ENCODE results near the gene GSK3A.

GSK3A gene

DNA sequence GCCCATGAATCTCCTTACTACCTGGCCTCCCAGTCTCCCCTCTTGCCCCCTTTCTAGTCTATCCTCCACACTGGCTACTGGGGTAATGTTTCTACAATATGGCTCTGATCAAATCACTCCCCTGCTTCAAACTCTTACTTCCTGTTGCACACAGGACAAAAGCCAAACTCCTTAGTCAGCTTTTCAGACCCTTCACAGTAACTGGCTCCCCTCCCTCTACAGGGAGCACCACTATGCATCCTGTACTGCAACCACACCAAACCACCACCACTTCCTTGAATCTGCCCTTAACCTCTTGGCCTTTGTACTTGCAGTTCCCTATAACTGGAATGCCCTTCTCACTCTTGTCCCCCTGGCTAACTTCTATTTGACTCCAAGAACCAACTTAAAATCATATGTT is 57.1 kb downstream of the GSK3A start:
- Histone ChIP-seq H4K20me1 (ENCODE audit: insufficient read depth, low read length) (no peaks in the 10 kb centered on the region), H3K9ac (ENCODE audit: low read length) (no peak overlapping the region), H3K4me1 (ENCODE audit: low read length) (peaks cover 17% of the 10 kb centered on the region), H3K36me3 (replicated peaks; ENCODE audit: low read depth, low read length) (no peaks in the 10 kb centered on the region), H3K4me3 (ENCODE audit: low read length) (no peak overlapping the region), H3K27ac (ENCODE audit: low read length) (no peak overlapping the region), H3K9me3 (ENCODE audit: insufficient read depth, low read length) (no peaks in the 10 kb centered on the region), H3K27me3 (ENCODE audit: low read depth, low read length) (peaks cover 10% of the 10 kb centered on the region), H2AFZ (ENCODE audit: low read depth, low read length) (no peak overlapping the region; the same call in 1 of the 2 replicates), H3K79me2 (ENCODE audit: low read length) (no peaks in the 10 kb centered on the region), H3K4me2 (ENCODE audit: low read length) (no peak overlapping the region)
- TF ChIP-seq, protein P1, sequence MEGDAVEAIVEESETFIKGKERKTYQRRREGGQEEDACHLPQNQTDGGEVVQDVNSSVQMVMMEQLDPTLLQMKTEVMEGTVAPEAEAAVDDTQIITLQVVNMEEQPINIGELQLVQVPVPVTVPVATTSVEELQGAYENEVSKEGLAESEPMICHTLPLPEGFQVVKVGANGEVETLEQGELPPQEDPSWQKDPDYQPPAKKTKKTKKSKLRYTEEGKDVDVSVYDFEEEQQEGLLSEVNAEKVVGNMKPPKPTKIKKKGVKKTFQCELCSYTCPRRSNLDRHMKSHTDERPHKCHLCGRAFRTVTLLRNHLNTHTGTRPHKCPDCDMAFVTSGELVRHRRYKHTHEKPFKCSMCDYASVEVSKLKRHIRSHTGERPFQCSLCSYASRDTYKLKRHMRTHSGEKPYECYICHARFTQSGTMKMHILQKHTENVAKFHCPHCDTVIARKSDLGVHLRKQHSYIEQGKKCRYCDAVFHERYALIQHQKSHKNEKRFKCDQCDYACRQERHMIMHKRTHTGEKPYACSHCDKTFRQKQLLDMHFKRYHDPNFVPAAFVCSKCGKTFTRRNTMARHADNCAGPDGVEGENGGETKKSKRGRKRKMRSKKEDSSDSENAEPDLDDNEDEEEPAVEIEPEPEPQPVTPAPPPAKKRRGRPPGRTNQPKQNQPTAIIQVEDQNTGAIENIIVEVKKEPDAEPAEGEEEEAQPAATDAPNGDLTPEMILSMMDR (IDR thresholded peaks at IDR 0.05; ENCODE audit: low read depth, low read length), result no peak
- TF ChIP-seq EZH2phosphoT487 (IDR thresholded peaks at IDR 0.05; ENCODE audit: low read depth), result no peak

DNA sequence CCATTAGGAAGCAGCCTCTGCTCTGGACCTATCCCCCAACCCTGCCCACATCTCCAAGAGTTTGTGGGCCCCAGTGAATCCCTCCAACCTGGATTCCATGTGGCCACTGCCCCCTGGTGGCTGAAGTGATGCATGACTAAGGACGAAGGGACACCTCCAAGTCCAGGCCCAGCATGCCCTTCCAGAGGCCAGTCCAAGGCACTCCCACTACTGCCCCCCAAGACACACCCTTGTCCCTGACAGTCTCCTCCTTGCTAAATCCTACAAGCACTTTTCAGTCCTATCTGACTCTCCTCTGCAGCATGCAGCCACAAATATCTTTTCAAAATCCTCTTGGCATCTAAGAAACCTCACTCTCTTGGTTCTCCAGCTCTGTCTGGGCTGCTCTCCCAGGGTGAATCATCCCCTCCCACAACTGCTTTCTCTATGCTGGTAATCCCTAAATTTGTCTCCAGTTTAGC is 58.0 kb downstream of the GSK3A start:
- Histone ChIP-seq H4K20me1 (ENCODE audit: insufficient read depth, low read length) (no peaks in the 10 kb centered on the region), H3K9me3 (ENCODE audit: insufficient read depth, low read length) (no peaks in the 10 kb centered on the region), H2AFZ (ENCODE audit: low read depth, low read length) (no peak overlapping the region; the same call in 1 of the 2 replicates), H3K27me3 (ENCODE audit: low read depth, low read length) (peaks cover 18% of the 10 kb centered on the region), H3K27ac (ENCODE audit: low read length) (no peak overlapping the region), H3K36me3 (replicated peaks; ENCODE audit: low read depth, low read length) (no peaks in the 10 kb centered on the region), H3K4me2 (ENCODE audit: low read length) (no peak overlapping the region), H3K4me1 (ENCODE audit: low read length) (peaks cover 17% of the 10 kb centered on the region), H3K79me2 (ENCODE audit: low read length) (no peaks in the 10 kb centered on the region), H3K4me3 (ENCODE audit: low read length) (no peak overlapping the region), H3K9ac (ENCODE audit: low read length) (no peak overlapping the region)
- TF ChIP-seq, protein P1 (IDR thresholded peaks at IDR 0.05; ENCODE audit: low read depth, low read length), result peak; percentile 97
- TF ChIP-seq EZH2phosphoT487 (IDR thresholded peaks at IDR 0.05; ENCODE audit: low read depth), result no peak
